ENCODE results near the gene ANK3.

ANK3 gene

DNA sequence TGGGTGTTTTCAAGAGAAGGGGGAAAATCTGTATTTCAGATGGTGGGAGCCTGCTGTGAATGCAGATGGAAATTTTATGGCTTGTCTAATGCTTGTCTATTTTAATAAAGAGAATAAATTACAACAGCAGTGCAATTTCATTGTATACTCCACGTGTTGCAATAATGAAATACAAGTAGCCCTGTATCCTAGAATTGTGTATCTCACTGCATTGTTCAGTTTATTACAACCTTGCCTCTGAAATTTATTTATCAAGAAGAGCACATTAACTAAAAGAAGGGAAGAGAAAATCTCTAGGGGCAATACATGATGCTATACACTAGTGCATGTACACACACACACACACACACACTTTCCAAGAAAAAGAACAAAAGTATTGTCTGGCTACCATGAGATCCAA, 21.8 kb downstream of the ANK3 start:
- Histone ChIP-seq H3K4me3 (ENCODE audit: insufficient read depth, low read depth, low read length) (no peak overlapping the region), H3K27me3 (ENCODE audit: control insufficient read depth, insufficient read depth, low read length, poor library complexity, severe bottlenecking) (no peaks in the 10 kb centered on the region), H3K9me3 (ENCODE audit: control insufficient read depth, low read length) (no peaks in the 10 kb centered on the region), H3K27ac (ENCODE audit: insufficient read depth, low read depth, low read length, poor library complexity, severe bottlenecking) (no peak overlapping the region), H3K4me1 (ENCODE audit: control insufficient read depth, insufficient read depth, low read length) (peaks cover 13% of the 10 kb centered on the region), H3K36me3 (ENCODE audit: control insufficient read depth, insufficient read depth, low read length) (no peaks in the 10 kb centered on the region)
- 82 to 100% methylated on average over 1 of the region's 1 CpG for WGBS, 2 experiments

DNA sequence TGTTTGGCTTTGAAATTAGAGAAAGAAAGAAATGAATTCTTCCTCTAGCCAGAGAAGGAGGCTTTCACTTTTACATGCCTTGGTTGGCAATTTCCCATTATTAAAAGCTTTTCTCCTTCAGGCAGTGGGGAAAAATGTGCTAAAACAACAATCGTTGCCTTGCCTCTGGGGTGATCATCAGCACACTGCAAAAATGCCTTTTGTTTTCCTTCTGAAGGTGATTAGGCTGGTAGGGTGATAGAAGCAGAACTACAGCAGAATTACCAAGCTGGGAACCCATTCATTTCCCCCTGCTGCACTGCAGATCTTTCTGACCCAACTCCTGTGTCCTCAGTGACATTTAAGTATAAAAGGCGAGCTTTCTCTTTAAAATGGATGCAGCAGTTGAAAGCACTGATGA, 22.2 kb downstream of the ANK3 start:
- Histone ChIP-seq H3K27ac (ENCODE audit: insufficient read depth, low read depth, low read length, poor library complexity, severe bottlenecking) (no peak overlapping the region), H3K4me1 (ENCODE audit: control insufficient read depth, insufficient read depth, low read length) (peaks cover 13% of the 10 kb centered on the region), H3K36me3 (ENCODE audit: control insufficient read depth, insufficient read depth, low read length) (no peaks in the 10 kb centered on the region), H3K9me3 (ENCODE audit: control insufficient read depth, low read length) (no peaks in the 10 kb centered on the region), H3K4me3 (ENCODE audit: insufficient read depth, low read depth, low read length) (no peak overlapping the region), H3K27me3 (ENCODE audit: control insufficient read depth, insufficient read depth, low read length, poor library complexity, severe bottlenecking) (no peaks in the 10 kb centered on the region)
- WGBS, 2 experiments = 68 to 69% methylated on average over 2 of the region's 2 CpGs

DNA sequence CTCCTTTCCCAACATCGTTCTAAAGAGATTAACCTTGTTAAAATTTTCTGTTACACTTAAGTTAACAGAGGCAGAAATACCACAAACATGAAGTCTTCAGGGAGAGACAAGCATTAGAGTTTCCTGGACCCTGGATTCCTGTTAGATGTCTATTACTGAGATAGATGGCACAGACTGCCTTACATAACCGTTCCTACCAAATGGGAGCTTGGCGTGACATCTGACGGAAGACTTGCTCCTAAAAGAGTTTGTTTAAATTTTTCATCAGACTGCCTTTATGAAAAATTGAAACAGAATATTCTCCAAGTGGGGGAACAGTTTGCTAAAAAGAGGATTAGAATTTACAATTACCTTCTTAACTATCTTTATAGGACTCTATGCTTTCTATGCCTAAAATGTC, 22.7 kb downstream of the ANK3 start:
- H3K27me3 ChIP-seq (ENCODE audit: control insufficient read depth, insufficient read depth, low read length, poor library complexity, severe bottlenecking) = no peaks in the 10 kb centered on the region
- H3K36me3 ChIP-seq (ENCODE audit: control insufficient read depth, insufficient read depth, low read length) = no peaks in the 10 kb centered on the region
- no peak overlapping the region for H3K4me3 ChIP-seq (ENCODE audit: insufficient read depth, low read depth, low read length)
- WGBS, 2 experiments = 86 to 91% methylated on average over 4 of the region's 4 CpGs
- H3K4me1 ChIP-seq (ENCODE audit: control insufficient read depth, insufficient read depth, low read length) = peaks cover 13% of the 10 kb centered on the region
- H3K9me3 ChIP-seq (ENCODE audit: control insufficient read depth, low read length) = no peaks in the 10 kb centered on the region
- H3K27ac ChIP-seq (ENCODE audit: insufficient read depth, low read depth, low read length, poor library complexity, severe bottlenecking) = no peak overlapping the region

DNA sequence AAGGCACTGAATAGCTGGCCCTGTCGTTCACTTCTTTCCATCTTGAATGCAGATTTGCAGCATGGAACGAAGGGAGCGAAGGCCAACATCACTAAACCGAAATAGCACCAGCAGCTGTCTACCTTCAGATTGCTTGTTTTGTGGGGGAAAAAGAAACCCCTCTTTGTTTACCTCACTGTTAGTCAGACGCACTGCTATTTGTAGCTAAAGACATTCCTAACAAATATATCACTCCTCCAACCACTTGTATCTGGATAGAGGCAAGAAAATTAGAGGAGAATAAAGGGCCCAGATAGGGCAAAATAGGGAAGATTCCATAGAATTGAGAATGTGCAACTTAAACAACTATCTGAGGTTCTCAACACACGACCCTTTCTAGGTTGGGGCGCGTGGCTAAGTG, 26.5 kb downstream of the ANK3 start:
- Histone ChIP-seq H3K4me1 (ENCODE audit: control insufficient read depth, insufficient read depth, low read length) (peaks cover 13% of the 10 kb centered on the region), H3K36me3 (ENCODE audit: control insufficient read depth, insufficient read depth, low read length) (no peaks in the 10 kb centered on the region), H3K4me3 (ENCODE audit: insufficient read depth, low read depth, low read length) (no peak overlapping the region), H3K9me3 (ENCODE audit: control insufficient read depth, low read length) (no peaks in the 10 kb centered on the region), H3K27ac (ENCODE audit: insufficient read depth, low read depth, low read length, poor library complexity, severe bottlenecking) (no peak overlapping the region), H3K27me3 (ENCODE audit: control insufficient read depth, insufficient read depth, low read length, poor library complexity, severe bottlenecking) (no peaks in the 10 kb centered on the region)
- WGBS, 2 experiments = 77 to 81% methylated on average over 7 of the region's 8 CpGs

DNA sequence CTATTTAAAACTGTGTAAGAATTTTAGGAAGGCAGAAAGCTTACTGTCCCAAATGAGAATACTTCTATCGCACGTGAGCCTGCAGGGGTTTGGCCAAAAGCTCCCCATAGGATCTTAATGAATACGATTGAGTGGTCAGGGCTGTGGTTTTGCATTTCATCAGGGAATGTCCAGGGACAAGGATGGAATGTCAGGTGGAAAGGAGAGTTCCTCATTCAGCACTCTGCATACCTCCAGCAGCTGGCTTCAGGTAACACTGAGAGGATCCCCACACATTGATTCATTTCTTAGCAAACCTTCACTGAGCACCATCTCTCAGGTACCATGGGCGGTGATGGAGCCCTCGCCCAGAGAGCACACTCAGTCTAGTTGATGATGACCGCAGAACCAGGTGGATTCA, 27.2 kb downstream of the ANK3 start:
- no peak overlapping the region for H3K27ac ChIP-seq (ENCODE audit: insufficient read depth, low read depth, low read length, poor library complexity, severe bottlenecking)
- peaks cover 6% of the 10 kb centered on the region for H3K4me1 ChIP-seq (ENCODE audit: control insufficient read depth, insufficient read depth, low read length)
- no peaks in the 10 kb centered on the region for H3K9me3 ChIP-seq (ENCODE audit: control insufficient read depth, low read length)
- H3K36me3 ChIP-seq (ENCODE audit: control insufficient read depth, insufficient read depth, low read length) = no peaks in the 10 kb centered on the region
- no peak overlapping the region for H3K4me3 ChIP-seq (ENCODE audit: insufficient read depth, low read depth, low read length)
- H3K27me3 ChIP-seq (ENCODE audit: control insufficient read depth, insufficient read depth, low read length, poor library complexity, severe bottlenecking) = no peaks in the 10 kb centered on the region
- WGBS, 2 experiments = 92 to 93% methylated on average over 6 of the region's 6 CpGs

DNA sequence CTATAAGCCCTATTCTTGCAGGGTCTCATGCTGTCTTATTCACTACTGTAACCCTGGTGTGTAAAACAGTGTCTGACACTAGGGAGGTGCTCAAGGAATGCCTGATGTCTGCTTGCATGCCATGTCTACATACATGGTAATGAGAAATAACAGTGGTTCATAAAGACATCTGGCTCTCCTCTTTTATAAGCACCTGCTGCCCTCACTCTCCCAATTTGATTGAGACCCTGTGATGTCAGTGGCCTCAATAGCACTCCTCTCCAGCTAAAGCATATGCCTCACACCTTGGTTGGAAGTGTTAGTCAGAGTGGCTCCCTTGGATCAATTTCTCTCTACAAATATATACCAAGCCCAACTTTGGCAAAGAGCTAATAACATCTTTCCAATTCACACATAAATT, 30.6 kb downstream of the ANK3 start:
- no peaks in the 10 kb centered on the region for H3K36me3 ChIP-seq (ENCODE audit: control insufficient read depth, insufficient read depth, low read length)
- H3K4me3 ChIP-seq (ENCODE audit: insufficient read depth, low read depth, low read length) = no peak overlapping the region
- H3K9me3 ChIP-seq (ENCODE audit: control insufficient read depth, low read length) = no peaks in the 10 kb centered on the region
- H3K27me3 ChIP-seq (ENCODE audit: control insufficient read depth, insufficient read depth, low read length, poor library complexity, severe bottlenecking) = no peaks in the 10 kb centered on the region
- no peaks in the 10 kb centered on the region for H3K4me1 ChIP-seq (ENCODE audit: control insufficient read depth, insufficient read depth, low read length)
- no peak overlapping the region for H3K27ac ChIP-seq (ENCODE audit: insufficient read depth, low read depth, low read length, poor library complexity, severe bottlenecking)

DNA sequence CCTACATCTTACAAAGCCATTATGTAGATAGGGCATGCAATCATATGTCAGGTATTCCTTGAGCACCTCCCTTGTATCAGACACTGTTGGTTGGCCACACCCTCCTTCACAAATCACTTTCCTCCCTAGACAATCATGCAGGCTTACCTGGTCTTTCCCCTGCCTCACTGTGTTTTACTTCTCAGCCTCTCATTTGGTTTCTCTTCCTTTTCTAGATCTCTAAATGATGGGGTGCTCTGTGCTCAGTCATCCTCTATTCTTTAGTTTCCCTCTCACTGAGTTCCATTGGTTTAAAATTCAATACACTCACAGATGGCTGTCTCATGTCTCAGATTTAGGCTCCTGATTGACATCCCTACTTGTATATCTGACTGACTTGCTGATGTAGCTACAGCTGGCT, 31.4 kb downstream of the ANK3 start:
- H3K27me3 ChIP-seq (ENCODE audit: control insufficient read depth, insufficient read depth, low read length, poor library complexity, severe bottlenecking) = no peaks in the 10 kb centered on the region
- no peaks in the 10 kb centered on the region for H3K36me3 ChIP-seq (ENCODE audit: control insufficient read depth, insufficient read depth, low read length)
- no peaks in the 10 kb centered on the region for H3K9me3 ChIP-seq (ENCODE audit: control insufficient read depth, low read length)
- no peak overlapping the region for H3K27ac ChIP-seq (ENCODE audit: insufficient read depth, low read depth, low read length, poor library complexity, severe bottlenecking)
- no peak overlapping the region for H3K4me3 ChIP-seq (ENCODE audit: insufficient read depth, low read depth, low read length)
- no peaks in the 10 kb centered on the region for H3K4me1 ChIP-seq (ENCODE audit: control insufficient read depth, insufficient read depth, low read length)

DNA sequence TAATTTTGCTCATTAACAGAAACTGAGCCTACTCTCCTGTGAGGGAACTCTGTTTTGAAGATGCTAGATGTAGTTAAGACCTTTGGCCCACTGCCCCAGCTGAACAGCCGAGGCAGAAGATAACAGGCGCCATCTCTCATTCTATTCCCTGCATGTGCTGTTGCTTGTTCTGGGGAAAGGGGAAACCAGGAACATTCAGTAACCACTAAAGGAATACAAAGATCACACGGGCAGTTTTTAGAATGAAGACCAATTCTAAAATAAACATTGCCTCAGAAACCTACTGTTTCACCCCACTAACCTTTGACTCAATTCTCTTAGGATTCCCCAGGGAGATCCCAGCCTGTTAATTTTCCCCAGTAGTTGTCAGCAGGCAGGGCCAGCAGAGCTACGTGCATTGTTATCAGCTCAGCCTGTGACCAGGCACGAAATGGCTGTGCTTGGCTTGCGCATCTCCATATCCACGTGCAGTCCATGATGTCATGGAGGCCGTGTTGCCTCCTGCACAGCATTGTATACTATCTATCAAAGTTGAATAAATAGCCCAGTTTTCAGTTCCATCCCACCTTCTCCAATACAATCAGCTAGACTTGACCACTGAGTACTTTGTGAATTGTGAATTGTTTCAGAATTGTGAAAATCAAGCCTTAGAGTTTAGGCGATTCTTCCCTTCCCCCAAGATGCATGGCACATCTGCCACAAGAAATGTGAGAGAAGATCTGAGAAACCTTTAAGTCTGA, 36.0 kb downstream of the ANK3 start:
- Histone ChIP-seq H3K4me1 (ENCODE audit: control insufficient read depth, insufficient read depth, low read length) (no peaks in the 10 kb centered on the region), H3K27me3 (ENCODE audit: control insufficient read depth, insufficient read depth, low read length, poor library complexity, severe bottlenecking) (no peaks in the 10 kb centered on the region), H3K27ac (ENCODE audit: insufficient read depth, low read depth, low read length, poor library complexity, severe bottlenecking) (no peak overlapping the region), H3K4me3 (ENCODE audit: insufficient read depth, low read depth, low read length) (no peak overlapping the region), H3K9me3 (ENCODE audit: control insufficient read depth, low read length) (no peaks in the 10 kb centered on the region), H3K36me3 (ENCODE audit: control insufficient read depth, insufficient read depth, low read length) (no peaks in the 10 kb centered on the region)
- WGBS, 2 experiments = 61 to 63% methylated on average over 9 of the region's 9 CpGs

DNA sequence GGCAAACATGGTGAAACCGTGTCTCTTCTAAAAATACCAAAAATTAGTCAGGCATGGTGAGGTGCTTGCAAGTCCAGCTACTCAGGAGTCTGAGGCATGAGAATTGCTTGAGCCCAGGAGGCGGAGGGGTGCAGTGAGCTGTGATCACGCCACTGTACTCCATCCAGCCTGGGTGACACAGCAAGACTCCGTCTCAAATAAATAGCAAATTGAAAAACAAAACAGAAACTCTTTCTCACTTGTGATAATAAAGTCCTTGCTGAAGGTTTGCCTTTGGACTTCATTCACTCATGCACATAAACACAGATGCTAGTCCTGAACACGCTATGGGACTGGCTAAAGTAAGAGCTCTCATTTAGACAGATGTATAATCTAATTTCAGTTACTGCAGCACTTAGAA, 37.6 kb downstream of the ANK3 start:
- Histone ChIP-seq H3K4me1 (ENCODE audit: control insufficient read depth, insufficient read depth, low read length) (no peaks in the 10 kb centered on the region), H3K9me3 (ENCODE audit: control insufficient read depth, low read length) (no peaks in the 10 kb centered on the region), H3K27me3 (ENCODE audit: control insufficient read depth, insufficient read depth, low read length, poor library complexity, severe bottlenecking) (no peaks in the 10 kb centered on the region), H3K4me3 (ENCODE audit: insufficient read depth, low read depth, low read length) (no peak overlapping the region), H3K27ac (ENCODE audit: insufficient read depth, low read depth, low read length, poor library complexity, severe bottlenecking) (no peak overlapping the region), H3K36me3 (ENCODE audit: control insufficient read depth, insufficient read depth, low read length) (no peaks in the 10 kb centered on the region)
- 93 to 95% methylated on average over 5 of the region's 5 CpGs for WGBS, 2 experiments

DNA sequence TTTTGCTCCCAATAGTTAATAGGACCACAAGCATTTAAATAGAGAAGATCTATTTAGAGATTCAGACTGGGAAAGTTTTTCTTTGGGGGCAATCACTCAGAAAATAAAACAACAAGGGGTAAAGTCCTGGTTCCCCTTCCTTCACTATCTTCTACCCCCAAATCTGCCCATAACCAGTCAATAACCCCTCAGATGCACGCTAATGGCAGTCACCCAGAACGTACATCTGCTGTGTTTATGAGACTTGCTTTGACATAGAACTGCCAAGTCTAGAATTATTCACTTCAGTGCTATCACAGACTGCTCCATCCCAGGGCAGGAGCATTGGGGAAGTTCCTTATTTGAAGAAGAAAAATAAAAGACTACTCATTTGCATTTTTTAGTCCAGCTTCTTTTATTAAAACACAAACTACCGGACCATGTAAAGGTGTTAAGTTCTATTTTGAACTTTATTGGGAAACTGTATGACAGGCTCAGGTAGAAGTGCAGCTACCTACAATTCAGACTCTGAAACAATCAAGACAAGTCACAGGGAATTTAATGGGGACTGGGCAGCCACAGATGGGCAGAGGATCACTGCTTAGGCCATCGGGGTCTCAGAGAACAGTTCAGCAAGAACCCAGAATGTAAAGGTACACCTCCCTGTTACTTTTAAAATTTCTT, 38.4 kb downstream of the ANK3 start:
- Histone ChIP-seq H3K36me3 (ENCODE audit: control insufficient read depth, insufficient read depth, low read length) (no peaks in the 10 kb centered on the region), H3K27ac (ENCODE audit: insufficient read depth, low read depth, low read length, poor library complexity, severe bottlenecking) (no peak overlapping the region), H3K4me3 (ENCODE audit: insufficient read depth, low read depth, low read length) (no peak overlapping the region), H3K27me3 (ENCODE audit: control insufficient read depth, insufficient read depth, low read length, poor library complexity, severe bottlenecking) (no peaks in the 10 kb centered on the region), H3K4me1 (ENCODE audit: control insufficient read depth, insufficient read depth, low read length) (no peaks in the 10 kb centered on the region), H3K9me3 (ENCODE audit: control insufficient read depth, low read length) (no peaks in the 10 kb centered on the region)
- 89 to 98% methylated on average over 3 to 4 of the region's 4 CpGs for WGBS, 2 experiments
